Adrenal gland (tissue), 5 donors: ENCODE measurements around the gene GOLGA5.

Source experiments
- POLR2A ChIP-seq, 2 donors: fragments of 450-650 bp; IDR thresholded peaks; one replicate each; pipeline ENCODE4 v1.6.1; 2017; ENCODE audit warnings: antibody characterized with exemption in 2 of 2, mild to moderate bottlenecking in 2 of 2, moderate library complexity in 1 of 2
- TF ChIP-seq, protein P1 (sequence below), 6 experiments: fragments of 450-650 bp in 4 of 6; fragments of 200-600 bp in 2 of 6; sonication (generic) in 1 of 6; IDR thresholded peaks; 1 replicate in 5 of 6; 2 replicates in 1 of 6; pipeline versions ENCODE4 v1.5.1 to v1.8.0; 2016 to 2021; ENCODE audit warnings: antibody characterized with exemption in 6 of 6, mild to moderate bottlenecking in 2 of 6, moderate library complexity in 1 of 6
- donor health status: DM: no; HTN: no; CAD: no.

DNA sequence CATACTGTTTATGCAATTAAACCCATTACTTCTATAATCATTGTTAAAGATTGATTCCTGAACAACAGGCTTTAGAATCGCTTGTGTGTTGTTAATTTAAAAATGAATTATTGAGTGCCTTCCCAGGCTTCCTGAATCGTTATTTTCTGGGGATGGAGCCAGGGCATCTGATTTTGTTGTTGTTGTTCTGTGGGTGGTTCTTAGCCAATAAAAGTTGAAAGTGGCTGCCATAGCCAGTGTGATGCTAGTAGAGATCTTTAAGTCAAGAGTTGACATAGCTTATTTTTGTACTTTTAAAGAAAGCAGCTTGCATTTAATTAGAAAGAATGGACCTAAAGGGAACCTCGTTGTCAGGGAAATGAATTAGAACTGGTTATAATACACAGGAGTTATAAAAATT is 6.4 kb downstream of the GOLGA5 start:
- TF ChIP-seq, protein P1, sequence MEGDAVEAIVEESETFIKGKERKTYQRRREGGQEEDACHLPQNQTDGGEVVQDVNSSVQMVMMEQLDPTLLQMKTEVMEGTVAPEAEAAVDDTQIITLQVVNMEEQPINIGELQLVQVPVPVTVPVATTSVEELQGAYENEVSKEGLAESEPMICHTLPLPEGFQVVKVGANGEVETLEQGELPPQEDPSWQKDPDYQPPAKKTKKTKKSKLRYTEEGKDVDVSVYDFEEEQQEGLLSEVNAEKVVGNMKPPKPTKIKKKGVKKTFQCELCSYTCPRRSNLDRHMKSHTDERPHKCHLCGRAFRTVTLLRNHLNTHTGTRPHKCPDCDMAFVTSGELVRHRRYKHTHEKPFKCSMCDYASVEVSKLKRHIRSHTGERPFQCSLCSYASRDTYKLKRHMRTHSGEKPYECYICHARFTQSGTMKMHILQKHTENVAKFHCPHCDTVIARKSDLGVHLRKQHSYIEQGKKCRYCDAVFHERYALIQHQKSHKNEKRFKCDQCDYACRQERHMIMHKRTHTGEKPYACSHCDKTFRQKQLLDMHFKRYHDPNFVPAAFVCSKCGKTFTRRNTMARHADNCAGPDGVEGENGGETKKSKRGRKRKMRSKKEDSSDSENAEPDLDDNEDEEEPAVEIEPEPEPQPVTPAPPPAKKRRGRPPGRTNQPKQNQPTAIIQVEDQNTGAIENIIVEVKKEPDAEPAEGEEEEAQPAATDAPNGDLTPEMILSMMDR (IDR thresholded peaks at IDR 0.05), result no peak
- TF ChIP-seq POLR2A (IDR thresholded peaks at IDR 0.05), result no peak
